ENCODE results near the gene OPCML.

OPCML gene

GRCh38 chr11:132636523-132636922 lies 895.8 kb downstream of the OPCML start:
- in situ Hi-C loops (cut with HindIII; ENCODE audit: low pct_unique_long_range_greater_than_20kb, low sequenced_read_pairs) = no loop called here
- no peak for TF ChIP-seq JUND (IDR thresholded peaks at IDR 0.05; ENCODE audit: low read depth)
- DNase-seq (ENCODE audit: low read depth in 1 of 2, low spot score in 1 of 2) = no peak

DNA sequence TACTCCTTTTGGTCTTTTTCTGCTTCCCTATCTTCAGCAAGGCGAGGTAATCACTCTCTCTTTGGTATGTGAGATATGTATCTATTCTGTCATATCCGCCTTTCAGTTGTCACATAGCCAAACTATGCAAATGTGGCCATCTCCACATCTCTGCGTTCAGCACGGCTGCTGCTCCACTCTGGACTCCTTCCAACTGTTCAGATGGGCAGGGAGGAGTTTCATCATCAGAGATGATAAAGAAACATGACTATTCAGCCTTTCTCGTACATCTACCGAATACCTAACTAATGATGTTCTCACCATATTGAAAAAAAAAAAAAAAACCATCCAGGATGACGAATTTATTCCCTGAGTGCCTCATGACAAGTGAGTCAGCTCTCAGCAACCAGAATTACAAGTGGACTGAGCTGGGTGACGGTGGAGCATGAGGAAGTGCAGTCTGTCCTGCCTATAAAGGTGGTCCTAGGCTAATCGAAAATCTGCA lies 899.6 kb downstream of the OPCML start:
- no peak for TF ChIP-seq JUND (IDR thresholded peaks at IDR 0.05; ENCODE audit: low read depth)
- peak in 1 of 2 experiments; percentile 25 for DNase-seq (ENCODE audit: low read depth in 1 of 2, low spot score in 1 of 2)
- in situ Hi-C loops (cut with HindIII; ENCODE audit: low pct_unique_long_range_greater_than_20kb, low sequenced_read_pairs) = no loop called here

GRCh38 chr11:132631989-132632388 lies 900.3 kb downstream of the OPCML start:
- no peak for DNase-seq (ENCODE audit: low read depth in 1 of 2, low spot score in 1 of 2)
- in situ Hi-C loops (cut with HindIII; ENCODE audit: low pct_unique_long_range_greater_than_20kb, low sequenced_read_pairs) = no loop called here
- TF ChIP-seq JUND (IDR thresholded peaks at IDR 0.05; ENCODE audit: low read depth) = no peak

- TF ChIP-seq JUND (IDR thresholded peaks at IDR 0.05; ENCODE audit: low read depth) = no peak
- no peak for DNase-seq (ENCODE audit: low read depth in 1 of 2, low spot score in 1 of 2)
- in situ Hi-C loops (cut with HindIII; ENCODE audit: low pct_unique_long_range_greater_than_20kb, low sequenced_read_pairs) = no loop called here
These were observed 904.3 kb downstream of the OPCML start for GRCh38 chr11:132627981-132628380.

DNA sequence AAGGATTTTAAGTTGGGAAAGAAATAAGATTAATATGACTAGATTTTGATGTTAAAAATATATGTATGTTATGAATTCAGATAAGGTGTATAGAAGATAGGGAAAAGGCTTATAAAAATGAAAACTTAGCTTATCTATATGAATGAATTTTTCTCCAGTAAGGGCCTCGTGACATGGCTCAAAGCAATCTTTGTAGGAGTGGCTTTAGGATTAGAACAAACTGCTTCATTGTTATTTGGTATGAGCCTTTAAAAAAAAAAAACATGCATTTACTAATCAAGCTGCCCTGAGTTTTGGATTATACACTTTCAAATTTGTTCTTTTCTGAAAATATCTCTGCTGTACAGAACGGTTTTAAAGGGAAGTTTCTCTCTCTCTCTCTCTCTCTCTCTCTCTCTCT lies 905.9 kb downstream of the OPCML start:
- in situ Hi-C loops (cut with HindIII; ENCODE audit: low pct_unique_long_range_greater_than_20kb, low sequenced_read_pairs) = no loop called here
- DNase-seq (ENCODE audit: low read depth in 1 of 2, low spot score in 1 of 2) = no peak
- TF ChIP-seq JUND (IDR thresholded peaks at IDR 0.05; ENCODE audit: low read depth) = no peak

GRCh38 chr11:132623511-132623910 lies 908.8 kb downstream of the OPCML start:
- no peak for TF ChIP-seq JUND (IDR thresholded peaks at IDR 0.05; ENCODE audit: low read depth)
- DNase-seq (ENCODE audit: low read depth in 1 of 2, low spot score in 1 of 2) = no peak
- in situ Hi-C loops (cut with HindIII; ENCODE audit: low pct_unique_long_range_greater_than_20kb, low sequenced_read_pairs) = no loop called here

DNA sequence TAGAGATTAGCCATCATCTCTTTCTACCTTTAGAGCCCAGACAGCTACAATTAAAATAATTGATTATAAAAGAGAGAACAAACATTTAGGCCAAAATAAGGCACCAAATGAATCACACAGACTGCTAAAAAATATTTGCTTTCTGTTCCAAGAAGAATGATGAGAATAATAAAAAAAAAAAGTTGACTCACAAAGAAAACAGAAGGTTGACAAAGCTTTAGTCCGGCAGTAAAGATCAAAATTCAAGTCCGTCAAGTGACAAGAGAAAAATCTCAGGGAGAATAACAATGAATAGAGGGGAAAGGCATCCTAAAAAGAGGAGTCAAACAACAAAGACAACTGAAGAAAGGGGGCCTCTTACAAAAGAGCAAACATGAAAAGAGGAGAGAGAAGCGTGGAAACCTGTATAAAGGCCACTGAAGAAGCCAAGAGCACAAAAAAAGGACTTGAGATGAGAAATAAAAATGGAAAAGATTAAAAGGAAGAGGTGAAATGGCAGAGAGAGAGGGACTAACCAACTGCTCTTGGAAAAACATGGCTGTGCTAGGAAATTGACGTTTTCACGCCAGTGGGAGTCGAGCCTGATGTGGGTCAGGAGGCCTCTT lies 910.2 kb downstream of the OPCML start:
- no peak for DNase-seq (ENCODE audit: low read depth in 1 of 2, low spot score in 1 of 2)
- TF ChIP-seq JUND (IDR thresholded peaks at IDR 0.05; ENCODE audit: low read depth) = no peak
- in situ Hi-C loops (cut with HindIII; ENCODE audit: low pct_unique_long_range_greater_than_20kb, low sequenced_read_pairs) = no loop called here

- in situ Hi-C loops (cut with HindIII; ENCODE audit: low pct_unique_long_range_greater_than_20kb, low sequenced_read_pairs) = no loop called here
- TF ChIP-seq JUND (IDR thresholded peaks at IDR 0.05; ENCODE audit: low read depth) = no peak
- no peak for DNase-seq (ENCODE audit: low read depth in 1 of 2, low spot score in 1 of 2)
These were observed 911.9 kb downstream of the OPCML start for GRCh38 chr11:132620423-132620822.

GRCh38 chr11:132610791-132611190 lies 921.5 kb downstream of the OPCML start:
- DNase-seq (ENCODE audit: low read depth in 1 of 2, low spot score in 1 of 2) = no peak
- in situ Hi-C loops (cut with HindIII; ENCODE audit: low pct_unique_long_range_greater_than_20kb, low sequenced_read_pairs) = no loop called here
- no peak for TF ChIP-seq JUND (IDR thresholded peaks at IDR 0.05; ENCODE audit: low read depth)

DNA sequence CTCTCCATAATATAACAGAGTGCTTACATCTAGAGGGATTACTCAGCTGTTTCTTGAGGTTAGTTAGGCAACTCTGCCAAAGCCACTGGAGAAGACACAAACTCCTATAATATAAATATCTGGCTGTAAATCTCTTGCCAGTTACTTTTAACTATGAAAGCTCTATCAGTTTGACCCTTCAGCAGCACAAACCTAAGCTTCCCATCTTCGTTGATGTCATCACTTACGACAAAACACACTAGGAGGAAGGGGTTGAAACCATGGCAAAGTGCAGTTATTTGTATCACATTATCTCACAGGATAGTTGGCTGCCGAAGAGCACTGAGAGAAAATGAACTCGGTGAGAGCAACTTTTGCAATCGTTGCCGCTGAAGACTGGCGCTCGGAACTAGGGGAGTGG lies 922.1 kb downstream of the OPCML start:
- DNase-seq (ENCODE audit: low read depth in 1 of 2, low spot score in 1 of 2) = no peak
- in situ Hi-C loops (cut with HindIII; ENCODE audit: low pct_unique_long_range_greater_than_20kb, low sequenced_read_pairs) = no loop called here
- TF ChIP-seq JUND (IDR thresholded peaks at IDR 0.05; ENCODE audit: low read depth) = no peak

DNA sequence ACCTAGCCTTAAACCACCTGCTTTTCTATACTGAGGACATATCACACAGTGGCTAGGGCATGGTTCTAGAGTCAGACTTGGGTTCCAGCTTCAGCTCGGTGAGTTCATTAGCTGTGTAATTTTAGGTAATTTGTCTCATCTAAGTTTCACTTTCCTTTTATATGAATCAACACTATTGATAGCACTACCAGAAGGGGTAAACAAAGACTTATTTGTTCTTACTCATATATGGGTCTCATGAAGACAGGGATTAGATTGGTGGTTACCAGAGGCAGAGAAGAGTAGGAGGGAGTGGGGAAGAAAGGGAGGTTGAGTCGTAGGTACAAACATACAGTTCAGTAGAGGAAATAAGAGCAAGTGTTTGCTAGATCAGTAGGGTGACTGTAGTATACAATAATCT lies 924.7 kb downstream of the OPCML start:
- in situ Hi-C loops (cut with HindIII; ENCODE audit: low pct_unique_long_range_greater_than_20kb, low sequenced_read_pairs) = no loop called here
- no peak for TF ChIP-seq JUND (IDR thresholded peaks at IDR 0.05; ENCODE audit: low read depth)
- DNase-seq (ENCODE audit: low read depth in 1 of 2, low spot score in 1 of 2) = no peak

DNA sequence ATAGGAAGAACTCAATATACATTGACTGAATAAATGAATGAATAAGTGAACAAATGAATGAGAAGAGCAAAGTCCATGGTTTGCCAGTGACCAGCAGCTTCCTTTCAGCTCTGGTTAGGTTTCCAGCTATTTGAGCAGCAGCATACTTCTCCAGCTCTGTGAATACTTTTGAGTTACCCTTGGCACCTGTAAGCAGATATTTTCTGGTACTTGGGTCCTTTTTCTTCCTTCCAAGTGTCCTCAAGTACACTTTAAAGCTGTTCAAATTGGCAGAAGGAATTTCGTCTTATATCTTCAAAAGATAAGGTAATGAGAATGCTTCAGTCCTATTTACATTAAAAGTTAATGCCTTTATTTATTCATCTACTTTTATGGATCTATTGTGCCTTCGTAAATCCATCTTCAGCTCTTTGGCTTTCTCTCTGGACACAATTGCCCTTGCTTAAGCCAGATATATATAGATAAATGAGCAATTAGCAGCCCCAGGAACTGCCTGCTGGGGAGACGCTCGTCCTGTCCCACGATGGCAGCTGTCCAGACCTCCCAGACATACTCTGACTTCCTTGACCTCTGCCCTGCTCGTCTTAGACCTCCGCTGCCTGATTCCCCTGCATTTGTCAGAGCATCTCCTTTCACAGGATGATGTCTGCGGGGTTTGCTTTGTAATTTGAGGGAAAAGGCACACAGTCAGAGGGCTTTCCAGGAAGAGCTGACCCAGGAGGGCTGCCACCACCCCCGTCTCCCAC lies 926.3 kb downstream of the OPCML start:
- in situ Hi-C loops (cut with HindIII; ENCODE audit: low pct_unique_long_range_greater_than_20kb, low sequenced_read_pairs) = no loop called here
- DNase-seq (ENCODE audit: low read depth in 1 of 2, low spot score in 1 of 2) = no peak
- no peak for TF ChIP-seq JUND (IDR thresholded peaks at IDR 0.05; ENCODE audit: low read depth)

GRCh38 chr11:132604431-132604830 lies 927.9 kb downstream of the OPCML start:
- in situ Hi-C loops (cut with HindIII; ENCODE audit: low pct_unique_long_range_greater_than_20kb, low sequenced_read_pairs) = no loop called here
- no peak for TF ChIP-seq JUND (IDR thresholded peaks at IDR 0.05; ENCODE audit: low read depth)
- DNase-seq (ENCODE audit: low read depth in 1 of 2, low spot score in 1 of 2) = no peak
